PC-3 (cell line): ENCODE results near the gene OSMR. TPM values are rescaled to one million over a fixed set of nuclear protein-coding genes. Genes with fewer than 3 reads are reported as not detected.

ENCODE experiments used
- ATAC-seq: fragments of 200-7000 bp; cut with Tn5 transposase; 2 replicates; pipeline ENCODE4 v1.9.1; 2020; ENCODE audit warnings: mild to moderate bottlenecking, moderate library complexity
- BruUV-seq: library from RNA; stranded (reverse); fragments of 400-500 nt; replicated peaks from 2 replicates; lab custom pipeline; 2021; lab: Mats Ljungman, UMichigan
- CTCF ChIA-PET: fragments of 300-600 bp; sonication (Branson Sonifier 250); formaldehyde crosslinking; loops from one replicate; lab custom pipeline; 2022; ENCODE audit warnings: antibody characterized with exemption; lab: Charles Lee
- POLR2A ChIA-PET: fragments of 300-600 bp; sonication (Branson Sonifier 250); formaldehyde crosslinking; loops from one replicate; lab custom pipeline; 2022; ENCODE audit warnings: antibody characterized with exemption; ENCODE audit not compliant: unreplicated experiment; lab: Charles Lee
- DNase-seq: peaks from one replicate; pipeline ENCODE4 v3.0.0-alpha.2; 2015
- H2AFZ ChIP-seq: fragments of 300-600 bp; sonication (generic); 2 replicates; pipeline ENCODE4 v1.6.0; 2016; ENCODE audit warnings: antibody characterized with exemption, low read length
- H3F3A ChIP-seq: fragments of 300-600 bp; sonication (generic); one replicate; pipeline ENCODE4 v1.6.0; 2017; ENCODE audit warnings: antibody characterized with exemption, low read length, control low read depth, mild to moderate bottlenecking; ENCODE audit not compliant: unreplicated experiment
- H3K27ac ChIP-seq: fragments of 300-600 bp; sonication (generic); 2 replicates; pipeline ENCODE4 v1.5.1; 2016; ENCODE audit warnings: mild to moderate bottlenecking, low read length
- H3K27me3 ChIP-seq: fragments of 300-600 bp; sonication (generic); 2 replicates; pipeline ENCODE4 v1.6.1; 2016; ENCODE audit warnings: low read length, mixed read lengths
- H3K36me3 ChIP-seq: fragments of 300-600 bp; sonication (generic); 2 replicates; pipeline ENCODE4 v1.6.1; 2016; ENCODE audit warnings: low read depth, mixed run types, low read length, mixed read lengths
- H3K4me1 ChIP-seq: fragments of 300-600 bp; sonication (generic); 2 replicates; pipeline ENCODE4 v1.5.1; 2016; ENCODE audit warnings: low read length; ENCODE audit not compliant: insufficient read depth
- H3K4me2 ChIP-seq: fragments of 300-600 bp; sonication (generic); 2 replicates; pipeline ENCODE4 v1.6.0; 2016; ENCODE audit warnings: low read length
- H3K4me3 ChIP-seq: fragments of 300-600 bp; sonication (generic); 2 replicates; pipeline ENCODE4 v1.5.1; 2016; ENCODE audit warnings: mild to moderate bottlenecking, low read length, mixed read lengths
- H3K79me2 ChIP-seq: fragments of 300-600 bp; sonication (generic); 2 replicates; pipeline ENCODE4 v1.6.1; 2017; ENCODE audit warnings: low read length, mixed read lengths
- H3K9ac ChIP-seq: fragments of 300-600 bp; sonication (generic); 2 replicates; pipeline ENCODE4 v1.6.0; 2016; ENCODE audit warnings: mild to moderate bottlenecking, low read length
- H3K9me2 ChIP-seq: fragments of 300-600 bp; sonication (generic); replicated peaks from 2 replicates; pipeline ENCODE4 v1.6.1; 2016; ENCODE audit warnings: mixed run types, low read length, mixed read lengths
- H3K9me3 ChIP-seq: fragments of 300-600 bp; sonication (generic); 2 replicates; pipeline ENCODE4 v1.6.1; 2016; ENCODE audit warnings: low read length, mixed read lengths
- H4K20me1 ChIP-seq: fragments of 300-600 bp; sonication (generic); 2 replicates; pipeline ENCODE4 v1.6.1; 2016; ENCODE audit warnings: low read length, mixed read lengths
- CTCF ChIP-seq: fragments of 300-600 bp; sonication (generic); conservative IDR thresholded peaks from 2 replicates; pipeline ENCODE4 v1.5.1; 2017; ENCODE audit warnings: antibody characterized with exemption, low read depth, mild to moderate bottlenecking, low read length
- EZH2 ChIP-seq: fragments of 300-600 bp; sonication (generic); IDR thresholded peaks from one replicate; pipeline ENCODE4 v1.6.1; 2017; ENCODE audit warnings: antibody characterized with exemption, mild to moderate bottlenecking, low read length; ENCODE audit not compliant: unreplicated experiment
- EZH2phosphoT487 ChIP-seq: fragments of 300-600 bp; sonication (generic); IDR thresholded peaks from 2 replicates; pipeline ENCODE4 v1.6.1; 2018; ENCODE audit warnings: mild to moderate bottlenecking, antibody characterized with exemption, low read length, borderline replicate concordance
- intact Hi-C: fragments of 100-400 bp; cut with micrococcal nuclease; formaldehyde crosslinking; loops from 2 replicates; pipeline ENCODE4 v1.9.0; 2023
- total RNA-seq: library from RNA; depleted of rRNA; stranded (reverse); fragments of >200 nt; gene quantifications from 2 replicates; pipeline ENCODE4 v1.2.3, GENCODE V29; 2014; rRNA removed

The OSMR gene
- total RNA-seq, 1 experiment from 2014 or later: 13.7 TPM

- H3K4me2 ChIP-seq: no peak overlapping the region
- H3K4me3 ChIP-seq: no peak overlapping the region
- CTCF ChIA-PET: interaction anchor here (0.7 kb wide), 1 partner anchor 19 kb away, joined by 4 read pairs; no protein-coding TSS in a partner anchor
- no peak overlapping the region for H3K9ac ChIP-seq
- H3K27me3 ChIP-seq: no peaks in the 10 kb centered on the region
- H3K36me3 ChIP-seq: peaks cover 15% of the 10 kb centered on the region; the same call in 1 of the 2 replicates
- no peaks in the 10 kb centered on the region for H3K4me1 ChIP-seq
- ATAC-seq (no peak), DNase-seq (peak; percentile 11)
- no peaks in the 10 kb centered on the region for H3K79me2 ChIP-seq
- no TSS peak for BruUV-seq
- no peak for TF ChIP-seq EZH2
- TF ChIP-seq CTCF: no peak
- no peak for TF ChIP-seq EZH2phosphoT487
- POLR2A ChIA-PET: no interaction called here
- H3F3A ChIP-seq: no peaks in the 10 kb centered on the region
- no peak overlapping the region for H2AFZ ChIP-seq
- intact Hi-C loops: no loop called here
- no peaks in the 10 kb centered on the region for H4K20me1 ChIP-seq
- H3K9me2 ChIP-seq: no peaks in the 10 kb centered on the region
- no peak overlapping the region for H3K27ac ChIP-seq
- no peaks in the 10 kb centered on the region for H3K9me3 ChIP-seq
Measured at GRCh38 chr5:38968665-38969064, 122.9 kb downstream of the OSMR start.

- ATAC-seq (no peak), DNase-seq (no peak)
- Histone ChIP-seq H2AFZ (no peak overlapping the region), H4K20me1 (no peaks in the 10 kb centered on the region), H3K79me2 (no peaks in the 10 kb centered on the region), H3K4me3 (no peak overlapping the region), H3K9ac (no peak overlapping the region), H3K9me2 (no peaks in the 10 kb centered on the region), H3K27me3 (no peaks in the 10 kb centered on the region), H3F3A (no peaks in the 10 kb centered on the region), H3K4me2 (no peak overlapping the region), H3K27ac (no peak overlapping the region), H3K36me3 (0 out of 2 replicates have a peak, but pooled peaks cover 3% of the 10 kb centered on the region), H3K9me3 (no peaks in the 10 kb centered on the region), H3K4me1 (peaks cover 10% of the 10 kb centered on the region)
- CTCF ChIA-PET: no interaction called here
- POLR2A ChIA-PET: no interaction called here
- intact Hi-C loops: no loop called here
- TF ChIP-seq EZH2: no peak
- no TSS peak for BruUV-seq
Measured at GRCh38 chr5:38978036-38978435, 132.2 kb downstream of the OSMR start.

DNA sequence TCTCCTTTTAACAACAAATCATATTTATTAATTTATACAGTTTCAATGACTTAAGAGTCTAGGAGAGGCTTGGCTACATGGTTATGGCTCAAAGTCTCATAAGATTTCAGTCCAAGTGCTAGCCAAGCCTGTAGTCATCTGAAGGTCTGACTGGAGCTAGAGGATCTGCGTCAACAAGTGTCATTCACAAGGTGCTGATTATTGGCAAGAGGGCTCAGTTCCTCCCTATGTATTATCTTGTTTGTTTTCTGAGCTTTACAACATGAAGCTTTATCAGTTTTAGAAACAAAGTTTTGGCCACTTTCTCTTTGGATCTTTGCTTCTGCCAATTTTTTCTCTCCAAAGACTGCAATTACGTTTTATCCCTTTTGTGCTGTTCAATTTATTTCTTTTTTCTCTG, 133.7 kb downstream of the OSMR start:
- Histone ChIP-seq H3K79me2 (no peaks in the 10 kb centered on the region), H3F3A (no peaks in the 10 kb centered on the region), H2AFZ (no peak overlapping the region), H4K20me1 (no peaks in the 10 kb centered on the region), H3K4me3 (no peak overlapping the region), H3K27ac (no peak overlapping the region), H3K4me1 (peaks cover 6% of the 10 kb centered on the region), H3K9me2 (no peaks in the 10 kb centered on the region), H3K9me3 (no peaks in the 10 kb centered on the region), H3K36me3 (0 out of 2 replicates have a peak, but pooled peaks cover 3% of the 10 kb centered on the region), H3K9ac (no peak overlapping the region), H3K27me3 (no peaks in the 10 kb centered on the region), H3K4me2 (no peak overlapping the region)
- intact Hi-C loops: no loop called here
- ATAC-seq (peak; percentile 60; the same call in 1 of the 2 replicates), DNase-seq (no peak)
- no TSS peak for BruUV-seq
- POLR2A ChIA-PET: no interaction called here
- TF ChIP-seq EZH2: no peak
- no peak for TF ChIP-seq EZH2phosphoT487
- TF ChIP-seq CTCF: no peak
- CTCF ChIA-PET: no interaction called here

Other genes starting within 250 kb of the OSMR start
- 24.5 and 28.1 TPM in 2 replicates for gene RICTOR, start 228.4 kb downstream of the OSMR start, total RNA-seq